Stimulated activated CD4-positive, alpha-beta T cell treated with anti-CD3 and anti-CD28 coated beads, Interleukin-15, amount 100 ng/mL, for 1 hour (primary cell): ENCODE results near the gene PRKG1.
"Not testable (repeated sequence)": the region's sequence is repeated elsewhere in the genome, so short reads cannot be mapped to it uniquely, and the experiment has no call there.

Experiments
- DNase-seq, 2 donors: peaks; one replicate each; pipeline ENCODE4 v3.0.0-alpha.2; 2020; ENCODE audit warnings: low read depth in 1 of 2, low spot score in 1 of 2

PRKG1 gene

DNA sequence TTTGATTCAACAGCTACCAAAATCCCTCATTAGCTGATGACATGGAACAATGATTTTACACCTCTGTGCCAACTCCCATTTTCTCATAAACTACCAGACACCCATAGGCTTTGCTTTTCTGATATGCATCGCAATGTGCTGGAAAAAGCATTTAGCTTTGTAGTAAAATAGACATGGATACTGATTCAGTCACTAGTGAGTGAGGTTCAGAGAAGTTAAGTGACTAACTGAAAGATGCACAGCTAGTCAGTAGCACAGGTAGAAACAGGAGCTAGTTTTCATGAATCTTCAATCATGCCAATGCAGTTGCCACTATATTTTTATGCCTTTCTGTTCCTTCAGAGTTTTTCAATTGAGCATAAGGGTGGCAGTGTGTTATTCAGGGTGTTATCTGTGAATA is 38.7 kb downstream of the PRKG1 start:
- no peak for DNase-seq

DNA sequence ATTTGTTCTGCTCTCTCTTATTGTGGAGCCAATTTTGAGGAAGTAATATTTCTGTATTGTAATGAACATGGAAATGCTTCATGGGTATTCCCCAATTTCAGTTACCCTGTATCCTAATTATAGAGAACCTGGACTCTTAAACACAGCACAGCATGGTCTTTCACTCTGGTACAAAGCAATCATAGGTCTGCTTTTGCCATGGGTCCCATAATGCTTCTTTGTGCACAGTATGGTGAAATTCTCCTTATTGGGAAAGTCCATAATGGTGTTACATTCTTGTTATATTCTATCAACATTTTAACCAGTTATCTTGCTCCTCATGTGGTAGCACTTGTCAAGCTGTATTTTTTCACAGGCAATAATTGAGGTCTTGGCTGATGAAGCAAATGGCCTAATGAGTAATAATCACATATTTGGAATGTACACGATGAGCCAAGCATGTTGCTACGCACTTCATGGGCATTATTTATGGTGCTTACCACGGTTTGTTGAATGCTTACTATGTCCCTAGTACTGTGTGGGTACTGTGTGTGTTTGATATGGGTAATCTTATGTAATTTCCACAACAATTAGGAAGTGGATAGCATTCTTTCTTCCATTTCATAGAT is 42.9 kb downstream of the PRKG1 start:
- DNase-seq, result no peak

DNA sequence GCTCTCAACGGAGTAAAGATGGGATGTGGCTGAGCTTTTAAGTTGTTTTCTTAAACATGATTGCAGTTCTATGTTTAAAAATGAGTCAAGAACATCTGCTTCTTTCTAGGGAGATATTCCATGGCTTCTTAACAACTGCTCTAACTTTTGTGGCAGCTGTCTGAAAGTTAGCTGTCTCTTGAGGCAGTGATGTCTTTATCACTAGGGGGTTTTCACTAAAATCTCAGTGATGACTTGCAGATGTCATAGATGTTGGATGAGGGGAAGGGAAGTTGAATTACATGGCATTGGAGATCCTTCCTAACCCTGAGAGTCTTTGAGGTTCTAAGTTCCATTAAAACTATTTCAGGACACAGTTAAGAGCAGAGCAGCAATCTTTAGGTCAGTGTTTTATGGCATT is 43.5 kb downstream of the PRKG1 start:
- no peak for DNase-seq

DNA sequence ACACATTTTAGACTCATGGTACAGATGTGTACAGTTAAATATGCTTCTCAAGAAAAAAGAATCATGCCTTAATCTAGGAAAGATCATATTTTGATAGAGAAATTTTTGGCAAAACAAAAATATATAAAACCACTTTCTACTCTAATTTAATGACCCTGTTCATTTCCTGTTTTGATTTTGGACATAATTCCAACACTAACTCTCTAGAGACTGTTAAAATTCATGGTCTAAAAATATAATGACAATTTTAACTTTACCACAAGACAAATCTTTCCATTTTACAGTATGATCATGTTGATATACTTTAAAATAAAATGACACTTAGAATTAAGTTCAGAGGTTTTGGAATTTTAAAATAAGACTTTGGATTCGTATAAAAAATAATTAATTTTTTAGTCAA is 45.2 kb downstream of the PRKG1 start:
- no peak for DNase-seq

DNA sequence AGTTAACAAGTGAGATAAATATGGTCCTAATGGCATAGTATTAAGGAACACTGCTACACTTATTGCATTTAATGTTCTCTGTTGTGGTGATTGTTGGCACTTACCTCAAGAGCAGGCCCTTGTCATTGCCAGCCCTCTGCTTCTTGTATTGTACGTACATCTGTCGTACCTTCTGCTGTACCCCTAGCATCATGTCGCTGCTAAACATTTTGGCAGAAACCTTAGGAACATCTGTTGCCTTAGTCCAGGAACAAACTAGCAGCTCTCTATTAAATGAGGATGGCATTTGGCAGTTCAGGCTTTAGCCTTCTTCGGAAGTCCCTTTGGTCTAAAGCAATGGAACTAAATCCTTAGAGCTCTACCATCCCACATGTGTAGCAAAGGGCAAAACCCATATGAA is 47.6 kb downstream of the PRKG1 start:
- no peak for DNase-seq

DNA sequence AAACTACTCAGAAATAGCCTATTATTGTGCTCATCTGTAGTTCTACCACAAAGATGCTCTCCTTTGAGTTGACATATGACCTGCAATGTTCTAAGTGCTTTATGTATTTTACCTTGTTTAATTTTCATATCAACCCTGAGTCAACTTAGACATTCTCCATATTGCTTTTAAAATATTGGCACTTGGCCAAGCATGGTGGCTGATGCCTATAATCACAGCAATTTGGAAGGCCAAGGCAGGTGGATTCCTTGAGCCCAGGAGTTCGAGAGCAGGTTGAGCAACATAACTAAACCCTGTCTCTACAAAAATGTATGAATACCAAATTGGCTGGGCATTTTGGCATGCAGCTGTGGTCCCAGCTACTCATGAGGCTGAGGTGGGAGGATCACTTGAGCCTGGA is 50.6 kb downstream of the PRKG1 start:
- no peak for DNase-seq

DNA sequence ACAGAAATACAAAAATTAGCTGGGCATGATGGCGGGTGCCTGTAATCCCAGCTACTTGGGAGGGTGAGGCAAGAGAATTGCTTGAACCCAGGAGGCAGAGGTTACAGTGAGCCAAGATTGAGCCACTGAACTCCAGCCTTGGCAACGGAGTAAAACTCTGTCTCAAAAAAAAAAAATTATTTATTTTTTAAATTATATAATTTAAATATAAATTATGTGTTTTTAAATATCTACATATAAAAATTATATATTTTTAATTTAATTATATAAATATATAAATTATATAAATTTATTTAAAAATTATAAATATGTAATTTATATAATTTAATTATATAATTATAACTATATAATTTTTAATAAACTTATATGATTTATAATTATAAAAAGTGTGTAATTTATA is 51.2 kb downstream of the PRKG1 start:
- no peak for DNase-seq

DNA sequence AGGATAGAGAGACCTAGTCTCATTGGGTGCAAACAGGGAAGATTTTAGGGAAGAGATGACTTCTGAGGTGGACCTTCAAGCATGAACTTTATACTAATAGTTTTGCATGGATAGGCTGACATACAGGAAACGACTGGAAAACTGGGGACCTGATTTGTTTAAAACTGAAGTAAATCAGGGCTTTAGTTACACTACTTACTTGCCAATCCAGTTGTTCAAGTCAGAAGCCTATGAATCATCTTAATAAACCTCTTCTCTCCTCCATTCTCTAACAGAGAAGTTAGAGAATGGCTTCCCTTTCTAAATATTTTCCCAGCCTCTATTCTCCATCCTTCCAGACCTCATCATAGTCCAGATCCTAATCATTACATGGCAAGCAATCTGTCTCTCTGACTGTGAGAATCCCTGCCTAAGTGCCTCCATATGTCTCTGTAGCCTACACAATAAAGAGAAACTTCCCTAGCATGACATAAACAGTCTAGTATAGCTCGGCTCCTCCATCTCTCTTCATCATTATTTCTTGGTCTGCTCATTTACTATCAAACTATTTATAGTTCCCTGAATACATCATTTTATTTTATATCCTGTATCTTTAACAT is 55.8 kb downstream of the PRKG1 start:
- DNase-seq, result no peak

DNA sequence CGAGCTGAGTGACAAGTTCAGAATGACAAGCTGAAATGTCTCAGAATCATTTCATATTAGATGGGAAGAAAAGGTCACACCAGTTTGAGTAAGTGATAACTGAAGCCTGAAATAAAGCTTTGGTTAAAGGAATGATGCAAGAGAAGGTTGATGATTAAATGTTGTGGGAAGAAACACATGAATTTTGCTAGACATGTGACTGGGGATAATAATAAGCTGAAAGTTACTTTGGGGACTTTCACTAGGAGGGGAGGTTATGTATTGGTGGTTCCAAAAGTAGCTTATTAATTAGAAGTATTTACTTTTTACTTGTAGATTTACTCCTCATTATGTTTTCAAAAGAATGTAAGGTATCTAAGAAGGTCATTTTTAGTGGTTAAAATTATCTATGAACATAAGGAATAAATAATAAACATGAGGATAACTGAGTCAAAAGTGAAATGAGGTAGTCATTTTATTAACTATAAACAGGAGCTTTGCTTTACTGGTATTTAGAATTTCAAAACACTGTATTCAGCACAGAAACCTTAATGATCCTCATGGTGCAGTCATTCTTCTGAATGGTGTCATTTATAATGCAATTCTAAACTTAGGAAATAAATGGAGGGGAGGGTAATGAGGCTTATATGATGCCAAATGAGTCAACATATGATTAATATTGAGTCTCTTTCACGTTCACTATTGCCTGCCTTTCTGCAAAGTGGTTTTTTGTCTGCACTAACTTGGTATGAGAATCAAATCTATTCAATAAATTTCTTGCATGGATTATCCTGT is 63.7 kb downstream of the PRKG1 start:
- no peak for DNase-seq

DNA sequence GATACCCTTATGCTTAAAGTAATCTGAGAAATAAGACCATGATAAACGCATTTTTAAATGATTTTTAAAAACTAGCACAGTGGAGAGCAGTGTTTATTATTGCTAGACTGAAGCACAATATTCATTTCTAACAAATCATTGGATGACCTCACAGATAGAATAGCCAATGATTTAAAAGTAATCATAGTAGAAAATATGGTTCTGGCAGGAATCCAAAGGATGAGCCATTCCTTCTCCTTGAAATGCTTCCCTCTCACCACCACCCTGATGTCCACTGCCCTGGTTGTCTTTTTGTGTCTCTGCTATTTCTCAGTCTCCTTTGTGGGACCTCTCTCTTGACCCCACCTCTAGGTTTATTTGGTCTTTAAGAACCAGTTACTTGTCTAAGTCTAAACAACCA is 64.9 kb downstream of the PRKG1 start:
- DNase-seq, result no peak

DNA sequence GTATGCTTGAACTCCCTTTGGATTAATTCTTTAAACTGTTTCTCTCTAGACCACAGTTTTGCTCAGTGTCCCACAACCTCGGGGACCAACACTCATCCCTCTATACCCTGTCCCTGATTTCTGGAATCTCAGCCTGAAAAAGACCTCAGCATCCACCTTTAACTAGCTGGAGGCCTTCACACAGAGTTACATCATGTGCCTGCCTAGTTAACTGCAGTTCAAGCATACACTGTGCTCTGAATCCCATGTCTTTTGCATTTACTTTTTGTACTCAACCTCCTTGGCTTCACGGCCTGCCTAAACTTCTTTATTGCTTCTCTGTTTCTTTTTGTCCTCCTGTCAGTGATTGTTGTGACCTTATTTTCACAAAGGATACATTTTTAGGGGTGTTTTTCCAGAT is 66.7 kb downstream of the PRKG1 start:
- no peak for DNase-seq

DNA sequence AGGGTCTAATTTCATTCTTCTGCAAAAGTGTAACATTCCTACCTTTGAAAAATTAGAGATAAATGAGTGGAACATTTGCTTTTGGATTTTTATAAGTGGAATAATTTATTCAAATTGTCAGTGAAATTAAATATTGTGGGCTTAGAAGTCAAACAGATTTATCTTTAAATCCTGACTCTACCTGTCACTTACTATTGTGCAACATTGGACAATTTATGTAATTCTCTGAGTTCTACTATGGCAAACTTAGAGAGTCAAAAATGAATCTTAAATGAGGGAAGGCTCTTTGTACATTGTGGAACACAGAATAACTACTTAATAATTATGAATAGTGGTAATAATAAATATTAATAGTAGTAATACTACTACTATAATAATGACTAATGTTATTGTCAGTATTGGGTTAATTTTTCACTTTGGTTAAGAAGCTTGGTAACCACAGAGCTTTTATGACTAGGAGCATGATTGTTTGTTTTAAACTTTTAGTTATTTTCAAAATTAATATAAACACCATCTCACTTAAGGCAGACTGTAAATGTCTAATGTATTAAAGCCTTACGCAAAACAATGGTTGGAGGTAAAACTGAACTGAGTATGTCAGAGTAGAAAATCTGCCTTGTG is 70.0 kb downstream of the PRKG1 start:
- no peak for DNase-seq

DNA sequence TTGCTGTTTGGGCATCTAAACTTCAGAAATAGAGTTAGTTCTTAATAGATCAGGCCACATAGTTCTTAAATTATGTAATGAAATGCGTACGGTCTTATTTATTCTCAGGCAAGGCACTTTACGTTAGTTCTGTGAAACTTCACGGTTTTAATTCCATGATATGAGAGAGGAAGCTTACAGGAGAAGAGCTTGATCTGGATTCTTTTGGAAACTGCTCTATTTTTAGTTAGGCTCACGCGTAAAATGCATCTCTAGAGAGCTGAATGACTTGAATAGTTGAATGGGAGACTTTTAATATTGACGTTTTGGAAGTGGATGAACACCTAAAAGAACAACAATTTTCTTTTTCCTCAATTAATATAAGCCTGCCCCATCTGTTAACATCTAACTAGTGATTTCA is 71.1 kb downstream of the PRKG1 start:
- no peak for DNase-seq

DNA sequence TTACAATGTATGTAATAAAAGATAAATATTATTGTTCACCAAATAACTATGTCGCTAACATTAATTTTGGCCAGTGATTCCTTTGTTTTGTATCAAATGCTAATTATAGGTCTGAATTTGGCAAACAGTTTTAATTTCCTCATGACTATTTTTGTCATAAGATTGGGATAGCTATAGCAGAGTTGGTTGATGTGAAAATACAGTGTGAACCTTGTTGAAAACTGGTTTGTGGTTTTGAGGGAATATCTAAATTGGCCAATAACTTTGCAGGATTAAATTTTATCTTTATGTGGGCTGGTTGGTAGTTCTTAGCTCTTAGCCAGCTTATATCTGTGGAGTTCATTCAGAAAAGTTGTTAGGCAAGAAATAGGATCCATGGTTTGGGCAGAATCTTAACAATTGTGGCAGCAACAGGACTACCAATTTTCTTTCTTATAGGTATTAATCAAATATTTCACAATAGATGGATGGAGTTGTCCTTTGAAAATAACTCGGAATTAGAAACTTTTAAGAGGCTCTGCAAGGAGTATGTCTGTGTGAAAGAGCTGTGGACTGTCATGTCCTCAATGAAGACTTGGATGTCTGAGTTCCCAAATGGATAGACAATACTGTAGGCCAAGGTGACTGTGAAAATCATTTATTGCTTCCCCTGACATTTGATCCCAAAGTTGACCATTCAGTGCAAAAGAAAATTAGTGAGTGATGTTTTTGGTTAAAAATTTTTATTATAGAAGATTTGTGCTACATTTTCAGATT is 73.5 kb downstream of the PRKG1 start:
- DNase-seq, result no peak

DNA sequence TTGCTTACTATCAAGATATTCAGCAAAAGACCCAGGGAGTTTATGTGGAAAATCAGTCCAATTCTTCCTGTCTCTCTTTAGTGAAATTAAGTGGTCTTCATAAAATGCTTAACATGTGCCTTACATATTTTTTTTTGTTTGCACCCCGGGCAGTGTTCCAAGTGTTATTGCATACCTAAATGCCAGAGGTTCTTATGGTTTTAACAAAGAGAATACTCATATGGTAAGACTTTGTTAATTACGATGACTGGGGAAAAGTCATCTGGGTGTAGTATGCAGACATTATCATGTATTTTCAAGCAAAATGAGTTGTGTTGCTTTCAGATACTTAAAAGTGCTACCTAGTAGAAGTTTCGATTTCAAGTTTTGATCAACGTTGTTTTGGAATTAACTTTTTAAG is 82.6 kb downstream of the PRKG1 start:
- DNase-seq, result no peak

DNA sequence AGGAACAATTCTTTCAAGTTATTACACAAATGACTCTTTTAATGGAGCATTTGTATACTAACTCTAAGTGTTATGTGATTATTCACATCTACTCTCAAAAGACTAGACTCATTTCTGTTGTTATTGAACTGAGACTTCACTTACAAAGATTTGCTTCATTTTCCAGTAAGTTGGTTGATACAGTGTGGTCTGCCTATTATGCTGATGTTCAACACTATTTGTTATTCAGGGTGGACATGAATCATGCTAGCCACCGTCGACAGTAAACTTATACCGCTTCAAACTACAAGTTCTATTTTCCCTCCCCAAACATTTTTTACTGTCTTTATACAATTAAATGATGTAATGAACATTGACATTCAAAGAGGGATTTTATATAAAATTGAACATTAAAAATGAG is 84.5 kb downstream of the PRKG1 start:
- DNase-seq, result no peak

DNA sequence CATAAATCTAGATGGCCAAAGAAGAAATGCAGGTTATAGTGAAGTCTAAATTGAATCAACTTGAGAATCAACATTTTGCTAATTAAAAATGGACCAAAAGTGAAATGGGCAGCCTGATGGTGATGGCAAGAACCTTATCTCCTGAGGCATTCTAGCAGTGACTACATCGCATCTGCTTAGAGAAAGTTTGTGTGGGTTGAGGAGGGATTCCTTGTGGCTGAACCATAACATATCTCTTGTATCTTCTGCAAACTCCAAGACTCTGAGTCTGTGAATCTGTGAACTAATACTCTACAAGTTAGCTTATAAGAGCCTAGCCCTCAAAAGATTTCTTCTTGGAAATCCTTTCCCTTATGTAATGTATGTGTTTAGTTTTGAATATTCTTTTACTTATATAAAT is 85.6 kb downstream of the PRKG1 start:
- no peak for DNase-seq

DNA sequence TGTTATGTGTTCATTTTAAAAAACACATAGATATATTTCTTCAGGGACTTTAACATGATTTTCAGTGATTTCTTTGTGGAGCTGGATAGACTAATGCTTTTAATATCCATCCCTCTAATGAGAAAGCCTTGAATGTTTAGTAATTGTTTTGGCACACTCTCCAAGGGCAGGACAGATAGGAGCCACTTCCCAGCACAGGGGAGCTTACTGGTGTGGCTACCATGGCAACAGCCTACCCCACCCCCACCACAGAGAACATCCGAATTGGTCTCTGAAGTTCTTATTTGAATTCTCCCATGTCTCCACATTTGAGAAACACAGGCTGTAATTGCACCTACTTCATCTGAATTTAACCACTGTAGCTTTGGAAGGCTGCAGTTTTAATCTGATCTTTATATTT is 87.7 kb downstream of the PRKG1 start:
- no peak for DNase-seq

DNA sequence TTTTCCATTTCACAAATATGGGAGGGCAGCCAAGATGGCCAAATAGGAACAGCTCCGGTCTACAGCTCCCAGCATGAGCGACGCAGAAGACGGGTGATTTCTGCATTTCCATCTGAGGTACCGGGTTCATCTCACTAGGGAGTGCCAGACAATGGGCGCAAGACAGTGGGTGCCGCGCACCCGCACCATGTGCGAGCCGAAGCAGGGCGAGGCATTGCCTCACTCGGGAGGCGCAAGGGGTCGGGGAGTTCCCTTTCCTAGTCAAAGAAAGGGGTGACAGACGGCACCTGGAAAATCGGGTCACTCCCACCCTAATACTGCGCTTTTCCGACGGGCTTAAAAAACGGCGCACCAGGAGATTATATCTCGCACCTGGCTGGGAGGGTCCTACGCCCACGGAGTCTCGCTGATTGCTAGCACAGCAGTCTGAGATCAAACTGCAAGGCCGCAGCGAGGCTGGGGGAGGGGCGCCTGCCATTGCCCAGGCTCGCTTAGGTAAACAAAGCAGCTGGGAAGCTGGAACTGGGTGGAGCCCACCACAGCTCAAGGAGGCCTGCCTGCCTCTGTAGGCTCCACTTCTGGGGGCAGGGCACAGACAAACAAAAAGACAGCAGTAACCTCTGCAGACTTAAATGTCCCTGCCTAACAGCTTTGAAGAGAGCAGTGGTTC is 89.2 kb downstream of the PRKG1 start:
- DNase-seq, result not testable (repeated sequence)

DNA sequence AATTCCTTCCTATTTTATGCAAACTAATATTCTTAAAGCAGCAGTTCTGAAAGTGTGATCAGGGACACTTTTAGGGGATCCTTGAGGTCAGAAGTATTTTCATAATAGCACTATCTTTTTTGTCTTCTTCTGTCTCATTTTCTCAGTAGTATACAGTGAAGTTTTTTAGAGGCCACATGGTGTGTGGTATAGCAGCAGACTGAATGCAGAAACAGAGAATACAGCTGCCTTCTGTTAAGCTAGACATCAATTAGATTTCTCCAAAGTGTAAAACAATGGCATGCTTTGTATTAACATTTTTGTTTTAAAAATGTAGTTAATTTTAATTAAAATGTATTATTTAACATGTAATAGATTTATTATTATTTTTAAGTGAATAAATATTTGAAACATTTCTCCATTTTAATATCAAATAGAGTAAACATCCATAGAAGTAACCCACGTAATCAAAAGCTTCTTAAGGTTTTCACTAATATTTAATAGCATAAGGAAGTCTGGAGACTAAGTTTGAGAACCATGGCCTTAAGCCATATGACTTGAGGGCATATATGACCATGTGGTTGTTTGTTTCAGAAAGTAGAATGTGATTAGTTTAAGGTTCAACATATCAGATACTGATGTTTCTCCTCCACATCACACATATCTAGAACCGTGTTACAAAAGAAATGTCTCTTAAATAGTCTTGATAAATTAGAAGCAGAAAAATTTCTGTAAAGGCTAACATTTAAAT is 94.0 kb downstream of the PRKG1 start:
- no peak for DNase-seq
